ENCODE measurements around the gene SENP2.

SENP2 gene

GRCh38 chr3:185585859-185586685 lies at the start of gene SENP2:
Gene SENP2, plus strand, starts transcription at chr3:185586295. Its CDS starts 119 bp downstream, at chr3:185586414.
- TF ChIP-seq SNAI2 (CRISPR knock-in tag; IDR thresholded peaks at IDR 0.05), result no peak
- no peak for TF ChIP-seq TCF4 (CRISPR knock-in tag; IDR thresholded peaks at IDR 0.05; ENCODE audit: borderline replicate concordance)
- TF ChIP-seq ZFP3 (CRISPR knock-in tag; IDR thresholded peaks at IDR 0.05), result no peak
- TF ChIP-seq ISL1 (CRISPR knock-in tag; IDR thresholded peaks at IDR 0.05), result no peak
- TF ChIP-seq PATZ1 (CRISPR knock-in tag; IDR thresholded peaks at IDR 0.05; ENCODE audit: borderline replicate concordance), result no peak
- TF ChIP-seq ZFP30 (CRISPR knock-in tag; IDR thresholded peaks at IDR 0.05), result no peak
- TF ChIP-seq GLIS3 (CRISPR knock-in tag; IDR thresholded peaks at IDR 0.05), result no peak
- no peak for TF ChIP-seq BACH2 (CRISPR knock-in tag; IDR thresholded peaks at IDR 0.05; ENCODE audit: borderline replicate concordance)
- ATAC-seq, result peak; percentile 100

- TF ChIP-seq GLIS3 (CRISPR knock-in tag; IDR thresholded peaks at IDR 0.05), result no peak
- TF ChIP-seq ESRRG (CRISPR knock-in tag; IDR thresholded peaks at IDR 0.05), result no peak
- peak; percentile 11; the same call in 1 of the 2 replicates for TF ChIP-seq ISL1 (CRISPR knock-in tag; IDR thresholded peaks at IDR 0.05)
- peak; percentile 27; the same call in 2 of the 3 replicates for ATAC-seq
These were observed 48.6 kb upstream of the SENP2 start for GRCh38 chr3:185537369-185537970.

- ATAC-seq, result no peak
- TF ChIP-seq GLIS3 (CRISPR knock-in tag; IDR thresholded peaks at IDR 0.05), result no peak
- TF ChIP-seq RARB (CRISPR knock-in tag; IDR thresholded peaks at IDR 0.05), result no peak
- no peak for TF ChIP-seq ZNF70 (CRISPR knock-in tag; IDR thresholded peaks at IDR 0.05)
- no peak for TF ChIP-seq ISL1 (CRISPR knock-in tag; IDR thresholded peaks at IDR 0.05)
- no peak for TF ChIP-seq OSR1 (CRISPR knock-in tag; IDR thresholded peaks at IDR 0.05)
- TF ChIP-seq ZNF565 (CRISPR knock-in tag; conservative IDR thresholded peaks at IDR 0.05; ENCODE audit: low read depth), result no peak
- TF ChIP-seq ZFP3 (CRISPR knock-in tag; IDR thresholded peaks at IDR 0.05), result no peak
- no peak for TF ChIP-seq ZC3H10 (CRISPR knock-in tag; IDR thresholded peaks at IDR 0.05)
- TF ChIP-seq BACH2 (CRISPR knock-in tag; IDR thresholded peaks at IDR 0.05; ENCODE audit: borderline replicate concordance), result no peak
- TF ChIP-seq TSHZ2 (CRISPR knock-in tag; IDR thresholded peaks at IDR 0.05), result no peak
- no peak for TF ChIP-seq ARNTL (CRISPR knock-in tag; IDR thresholded peaks at IDR 0.05; ENCODE audit: borderline replicate concordance, low read depth)
- no peak for TF ChIP-seq ESRRG (CRISPR knock-in tag; IDR thresholded peaks at IDR 0.05)
These were observed 46.2 kb upstream of the SENP2 start for GRCh38 chr3:185539934-185540333.

GRCh38 chr3:185540695-185541094 lies 45.4 kb upstream of the SENP2 start:
- TF ChIP-seq TOX (CRISPR knock-in tag; IDR thresholded peaks at IDR 0.05; ENCODE audit: borderline replicate concordance) (no peak), TCF4 (CRISPR knock-in tag; IDR thresholded peaks at IDR 0.05; ENCODE audit: borderline replicate concordance) (peak; percentile 35; the same call in 1 of the 2 replicates)
- no peak for ATAC-seq

- peak; percentile 91 for ATAC-seq
- no peak for TF ChIP-seq GLIS3 (CRISPR knock-in tag; IDR thresholded peaks at IDR 0.05)
- TF ChIP-seq ISL1 (CRISPR knock-in tag; IDR thresholded peaks at IDR 0.05), result peak; percentile 46
- TF ChIP-seq SNAI2 (CRISPR knock-in tag; IDR thresholded peaks at IDR 0.05), result no peak
These were observed 37.0 kb upstream of the SENP2 start for GRCh38 chr3:185549122-185549521.

- TF ChIP-seq ZFP30 (CRISPR knock-in tag; IDR thresholded peaks at IDR 0.05) (no peak), ZNF70 (CRISPR knock-in tag; IDR thresholded peaks at IDR 0.05) (no peak), ZNF565 (CRISPR knock-in tag; conservative IDR thresholded peaks at IDR 0.05; ENCODE audit: low read depth) (no peak), PPARA (CRISPR knock-in tag; IDR thresholded peaks at IDR 0.05; ENCODE audit: borderline replicate concordance) (no peak), OSR1 (CRISPR knock-in tag; IDR thresholded peaks at IDR 0.05) (no peak), RARB (CRISPR knock-in tag; IDR thresholded peaks at IDR 0.05) (no peak), CSRNP3 (CRISPR knock-in tag; IDR thresholded peaks at IDR 0.05) (no peak), SNAI2 (CRISPR knock-in tag; IDR thresholded peaks at IDR 0.05) (no peak)
- peak; percentile 62 for ATAC-seq
These were observed 36.4 kb upstream of the SENP2 start for GRCh38 chr3:185549651-185550111.
